ENCODE measurements around the gene STK39.
"Not testable (repeated sequence)": the region's sequence is repeated elsewhere in the genome, so short reads cannot be mapped to it uniquely, and the experiment has no call there.

Gene STK39

GRCh38 chr2:168047091-168047690, 200.2 kb downstream of the STK39 start:
- no peak for DNase-seq (ENCODE audit: low read depth)

GRCh38 chr2:168044579-168044978, 202.8 kb downstream of the STK39 start:
- no peak for DNase-seq (ENCODE audit: low read depth)

DNA sequence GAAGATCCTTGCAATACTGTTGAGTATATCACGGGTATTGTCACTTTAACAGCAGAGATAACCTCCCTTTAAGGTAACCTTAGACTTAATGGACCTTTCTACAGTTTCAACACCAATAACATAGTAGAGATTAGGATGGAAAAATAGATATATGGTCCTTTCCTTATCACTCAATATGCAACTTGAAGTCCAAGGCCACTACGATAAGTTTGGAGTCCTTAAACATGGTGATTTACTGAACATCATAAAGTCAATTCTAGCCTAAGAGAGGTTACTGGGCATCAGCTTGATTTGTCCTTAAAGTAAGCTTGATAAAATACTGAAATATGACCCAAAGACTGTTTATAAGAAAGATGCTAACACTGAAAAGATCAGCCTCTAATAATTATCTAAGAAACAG, 203.2 kb downstream of the STK39 start:
- DNase-seq (ENCODE audit: low read depth) = no peak

DNA sequence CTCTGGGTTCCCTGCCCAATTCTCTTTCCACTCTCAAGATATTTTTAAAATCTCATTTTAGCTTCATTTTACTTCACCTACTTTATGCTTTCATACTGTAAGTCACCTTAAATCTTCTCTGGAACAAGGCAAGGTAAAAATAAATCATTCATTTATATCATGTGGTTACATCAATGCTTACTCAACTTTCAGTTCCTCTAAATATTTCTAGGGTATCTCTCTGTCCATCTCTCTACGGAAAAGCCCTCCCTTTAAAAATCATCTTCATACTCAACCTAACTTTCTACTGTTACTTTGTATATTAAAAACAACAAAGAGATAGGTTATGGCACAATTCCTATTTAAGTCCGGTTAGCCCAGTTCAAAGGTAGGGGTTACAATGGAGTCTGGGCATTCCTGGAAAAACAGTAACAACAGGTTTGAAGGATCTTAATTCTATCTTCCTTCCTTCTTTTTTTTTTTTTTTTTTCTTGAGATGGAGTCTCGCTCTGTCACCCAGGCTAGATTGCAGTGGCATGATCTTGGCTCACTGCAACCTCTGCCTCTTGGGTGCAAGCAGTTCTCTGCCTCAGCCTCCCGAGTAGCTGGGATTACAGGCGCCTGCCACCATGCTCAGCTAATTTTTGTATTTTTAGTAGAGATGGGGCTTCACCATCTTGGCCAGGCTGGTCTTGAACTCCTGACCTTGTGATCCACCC, 205.1 kb downstream of the STK39 start:
- not testable (repeated sequence) for DNase-seq (ENCODE audit: low read depth)

GRCh38 chr2:168039881-168040280, 207.5 kb downstream of the STK39 start:
- DNase-seq (ENCODE audit: low read depth) = no peak

DNA sequence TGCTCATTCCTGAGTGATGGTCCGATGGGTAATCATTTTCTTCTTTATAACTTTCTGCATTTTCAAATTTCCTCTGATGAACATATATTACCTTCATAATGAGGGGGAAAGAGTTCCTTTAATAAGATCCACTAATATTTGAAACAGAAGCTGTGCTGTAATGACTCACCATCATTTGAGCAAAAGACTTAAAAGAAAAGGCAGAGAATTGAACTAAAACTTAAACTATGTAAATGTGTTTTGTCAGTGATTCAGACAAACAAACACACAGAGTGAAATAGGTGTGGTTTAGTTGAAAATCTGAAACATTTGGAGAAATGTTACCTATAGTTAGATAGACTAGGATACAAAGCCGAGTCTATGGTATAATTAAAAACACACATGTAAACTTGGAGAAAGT, 209.6 kb downstream of the STK39 start:
- no peak for DNase-seq (ENCODE audit: low read depth)

GRCh38 chr2:168035458-168035857, 211.9 kb downstream of the STK39 start:
- DNase-seq (ENCODE audit: low read depth) = no peak

- DNase-seq (ENCODE audit: low read depth) = no peak
Observed at GRCh38 chr2:168034616-168035015, 212.8 kb downstream of the STK39 start.

GRCh38 chr2:168033966-168034365, 213.4 kb downstream of the STK39 start:
- DNase-seq (ENCODE audit: low read depth) = no peak

DNA sequence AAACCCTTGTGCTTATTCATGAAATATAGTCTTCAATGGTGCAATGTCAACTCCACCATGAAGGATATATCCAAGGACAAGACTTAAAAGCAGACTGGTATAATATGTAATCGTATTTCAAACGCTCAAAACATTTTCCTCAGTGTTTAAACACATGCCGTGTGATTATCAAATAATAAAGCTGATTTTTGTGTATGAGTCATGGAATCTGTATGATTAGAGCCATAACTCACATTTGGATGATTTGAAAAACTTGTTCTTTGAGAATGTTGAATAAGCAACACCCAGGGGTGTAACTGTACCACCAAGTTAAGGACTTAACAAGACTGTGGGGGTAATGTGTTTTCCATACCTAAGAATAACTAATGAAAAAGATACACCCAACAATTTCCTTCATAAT, 215.3 kb downstream of the STK39 start:
- no peak for DNase-seq (ENCODE audit: low read depth)

- DNase-seq (ENCODE audit: low read depth) = peak; percentile 57
Observed at GRCh38 chr2:168030862-168031624, 216.4 kb downstream of the STK39 start.

GRCh38 chr2:168029071-168029470, 218.3 kb downstream of the STK39 start:
- peak; percentile 40 for DNase-seq (ENCODE audit: low read depth)

DNA sequence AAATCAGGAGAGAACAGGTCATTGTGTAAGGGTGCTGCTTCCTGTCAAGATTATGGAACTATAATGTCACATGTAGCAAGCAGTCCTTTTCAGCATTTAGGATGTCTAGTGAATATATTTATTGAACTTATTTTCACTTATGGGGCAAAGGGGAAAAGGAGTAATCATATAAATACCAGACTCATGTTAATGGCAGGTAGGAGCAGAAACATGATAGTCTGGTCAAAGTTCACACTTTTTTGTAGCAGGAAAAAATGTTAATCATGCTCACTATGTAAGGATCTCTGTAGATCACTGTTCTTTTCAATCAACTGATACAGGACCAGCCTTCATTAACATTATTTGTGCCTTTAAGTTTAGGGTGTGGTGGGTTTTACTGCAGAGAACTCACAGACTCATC, 219.0 kb downstream of the STK39 start:
- no peak for DNase-seq (ENCODE audit: low read depth)

DNA sequence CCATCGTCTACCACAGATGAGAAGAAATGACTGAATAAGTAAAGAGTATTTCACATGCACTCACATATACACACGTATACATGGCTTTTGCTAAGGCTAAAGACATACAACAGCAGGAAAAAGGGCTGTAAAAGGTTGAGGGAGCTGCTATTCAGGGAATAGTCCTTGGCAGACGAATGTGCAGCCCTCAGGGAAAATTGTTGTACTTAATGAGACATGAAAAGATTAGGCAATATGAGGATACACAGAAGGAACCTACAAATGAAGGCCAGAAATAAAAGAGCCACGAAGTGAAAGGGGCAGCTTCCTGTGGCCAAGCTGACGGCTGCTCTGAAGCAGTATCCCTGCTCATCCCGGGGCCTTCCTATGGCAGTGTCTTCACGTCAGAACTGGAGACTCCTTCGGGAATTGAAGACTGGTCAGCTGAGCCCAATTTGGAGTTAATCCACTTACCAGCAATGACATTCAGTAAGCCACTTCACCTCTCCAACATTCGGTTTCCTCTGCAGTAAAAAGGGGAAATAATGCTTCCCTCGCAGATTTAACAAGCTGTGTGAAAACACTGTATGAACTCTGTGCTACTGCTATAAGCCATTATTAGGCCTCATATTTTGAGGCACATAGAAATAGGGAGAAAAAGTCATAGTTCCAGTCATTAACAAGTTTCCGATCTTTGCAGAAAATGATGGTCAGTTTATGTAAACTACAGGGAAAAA, 221.8 kb downstream of the STK39 start:
- peak; percentile 60 for DNase-seq (ENCODE audit: low read depth)

DNA sequence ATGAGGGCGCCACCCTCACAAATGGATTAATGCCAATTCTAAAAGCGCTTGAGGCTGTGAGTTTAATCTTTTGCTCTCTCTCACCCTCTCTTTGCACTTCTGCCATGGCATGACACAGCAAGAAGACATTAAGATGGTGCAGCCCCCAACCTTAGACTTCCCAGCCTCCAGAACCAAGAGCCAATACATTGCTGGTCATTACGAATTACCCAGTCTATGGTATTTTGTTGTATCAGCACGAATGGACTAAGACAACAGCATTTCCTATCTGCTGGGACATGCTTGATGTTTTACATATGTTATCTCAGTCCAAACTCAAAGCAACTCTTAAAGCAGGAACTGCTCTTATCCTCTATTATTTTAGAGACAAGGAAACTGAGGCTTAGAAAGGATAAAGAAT, 222.9 kb downstream of the STK39 start:
- DNase-seq (ENCODE audit: low read depth) = no peak

- DNase-seq (ENCODE audit: low read depth) = no peak
Observed at GRCh38 chr2:168021800-168022587, 225.4 kb downstream of the STK39 start.

DNA sequence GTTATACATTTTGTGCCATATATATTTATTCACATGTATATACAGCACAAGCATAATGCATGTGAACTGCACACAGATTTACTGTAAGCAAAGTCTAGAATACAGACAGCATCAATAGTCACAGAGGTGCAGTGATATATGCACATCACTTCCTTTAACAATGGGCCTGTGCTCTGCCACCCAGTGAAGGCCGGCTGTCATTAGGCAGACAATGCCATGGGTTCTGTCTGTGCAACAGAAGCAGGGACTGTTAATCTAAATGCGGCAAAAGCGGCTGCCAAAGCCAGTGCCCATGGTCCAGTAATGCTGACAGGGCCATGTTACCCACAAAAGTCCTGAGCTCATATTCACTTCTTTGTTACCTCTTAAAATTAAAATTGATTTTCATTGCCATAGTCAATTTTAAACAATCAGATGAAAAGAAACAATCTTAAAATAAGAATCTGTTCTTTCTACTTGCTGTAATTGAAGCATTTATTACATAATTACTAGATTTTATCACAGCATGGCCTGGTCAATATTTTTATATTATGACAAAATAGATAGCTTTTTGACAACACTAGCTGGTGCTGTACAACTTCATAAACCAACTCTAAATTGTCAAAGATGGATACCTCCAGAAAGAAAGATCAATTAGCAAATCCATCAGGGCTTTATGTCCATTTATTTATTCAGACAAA, 232.0 kb downstream of the STK39 start:
- no peak for DNase-seq (ENCODE audit: low read depth)

- DNase-seq (ENCODE audit: low read depth) = no peak
Observed at GRCh38 chr2:168009900-168010299, 237.5 kb downstream of the STK39 start.

DNA sequence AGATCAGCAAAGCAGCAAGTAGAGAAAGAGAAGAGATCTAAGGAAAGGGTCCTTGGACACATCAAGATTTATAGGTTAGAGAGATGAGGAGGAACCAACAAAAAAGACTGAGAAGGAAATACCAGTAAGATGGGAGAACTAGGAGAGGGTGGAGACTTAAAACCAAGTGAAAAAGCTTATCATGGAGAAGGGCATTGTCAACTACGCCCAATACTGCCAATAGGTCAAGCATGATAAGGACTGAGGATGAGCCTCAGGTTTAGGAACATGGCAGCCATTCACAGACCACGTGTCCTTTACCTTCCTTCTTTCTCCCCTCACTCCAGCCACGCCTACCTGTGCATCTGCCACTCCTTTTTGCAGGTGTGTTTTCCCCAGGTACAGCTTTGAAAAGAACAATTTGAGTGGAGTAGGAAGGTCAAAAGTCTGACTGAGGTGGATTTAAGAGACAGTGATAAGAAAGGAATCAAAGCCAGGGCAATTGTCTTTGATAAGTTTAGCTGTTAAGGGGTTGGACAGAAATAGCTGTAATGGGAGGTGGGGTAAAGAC, 238.7 kb downstream of the STK39 start:
- DNase-seq (ENCODE audit: low read depth) = no peak

DNA sequence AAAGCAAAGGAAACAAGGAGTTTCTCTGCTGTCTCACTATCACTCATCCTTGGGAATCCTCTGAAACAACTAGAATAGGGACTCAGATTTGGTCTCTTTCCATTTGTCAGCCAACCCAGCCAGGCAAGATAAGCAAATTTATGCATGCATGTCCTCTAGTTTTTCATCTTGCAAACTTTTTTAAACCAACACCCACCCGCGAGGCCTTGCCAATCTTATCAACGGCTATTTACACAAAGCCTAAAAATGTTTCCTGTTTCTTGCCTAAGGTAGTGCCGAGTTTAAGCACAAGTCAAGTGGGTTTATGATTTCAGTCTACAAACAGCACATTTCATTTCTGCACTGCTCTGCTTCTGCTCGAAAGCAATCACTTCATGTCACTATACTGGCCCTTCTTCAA, 240.9 kb downstream of the STK39 start:
- no peak for DNase-seq (ENCODE audit: low read depth)

- no peak for DNase-seq (ENCODE audit: low read depth)
Observed at GRCh38 chr2:168005586-168005985, 241.8 kb downstream of the STK39 start.
